Body of pancreas (tissue), 4 donors: ENCODE data around the gene CHAC1.

Experiments used
- CTCF ChIP-seq, 7 experiments: fragments of 450-650 bp in 4 of 7; fragments of 200-600 bp in 3 of 7; sonication (generic) in 3 of 7; IDR thresholded peaks; one replicate each; pipeline ENCODE4 v1.5.1; 2016 to 2019; ENCODE audit warnings: antibody characterized with exemption in 7 of 7
- POLR2A ChIP-seq, 3 donors: fragments of 450-650 bp; IDR thresholded peaks; one replicate each; pipeline ENCODE4 v1.6.1; 2016; ENCODE audit warnings: antibody characterized with exemption in 3 of 3, mild to moderate bottlenecking in 2 of 3

DNA sequence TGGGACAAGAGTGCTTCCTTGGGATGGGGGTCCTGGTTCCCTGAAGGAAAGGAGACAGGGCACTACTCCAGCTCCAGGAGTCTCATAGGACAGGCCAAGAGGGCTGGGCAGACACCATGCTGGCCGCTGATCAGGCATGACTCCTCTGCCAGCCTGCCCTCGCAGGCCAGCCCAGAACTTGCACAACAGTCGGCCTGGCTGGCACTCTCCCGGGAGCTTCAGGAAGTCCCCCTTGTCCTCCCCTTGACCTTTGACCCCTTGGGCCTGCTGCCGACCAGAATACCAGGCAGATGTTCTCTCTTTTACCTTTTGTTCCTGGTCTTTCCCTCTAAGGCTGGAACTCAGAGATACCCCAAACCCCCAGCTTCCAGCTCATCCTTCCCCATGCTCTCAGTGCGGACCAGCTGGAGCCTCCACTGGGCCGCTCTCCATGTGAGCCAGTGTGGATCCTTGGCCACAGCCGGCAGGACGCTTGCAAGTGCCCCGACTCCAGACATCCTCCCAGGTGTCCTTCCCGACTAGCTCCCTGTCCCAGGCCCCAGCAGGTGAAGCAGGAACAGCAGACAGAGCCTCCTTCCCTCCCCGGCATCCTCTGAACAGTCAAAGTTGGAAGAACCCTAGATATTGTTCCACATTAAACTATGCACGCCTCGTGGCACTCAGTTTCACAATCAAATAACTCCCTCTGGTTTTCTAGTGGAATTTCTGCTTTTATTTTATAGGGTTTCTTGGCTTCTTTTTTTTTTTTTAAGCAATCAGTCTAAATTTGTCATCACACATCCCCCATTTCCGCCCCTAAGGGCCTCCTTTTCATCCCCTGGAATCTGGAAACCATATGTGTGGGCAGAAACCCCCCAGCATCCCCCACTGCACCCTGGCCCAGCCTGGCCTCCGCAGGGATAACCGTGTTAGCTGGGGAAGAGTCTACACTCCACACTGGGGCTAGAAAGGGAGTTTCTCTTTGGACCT is 43.3 kb upstream of the CHAC1 start:
- no peak for TF ChIP-seq CTCF (IDR thresholded peaks at IDR 0.05)
- TF ChIP-seq POLR2A (IDR thresholded peaks at IDR 0.05) = no peak
